ENCODE results near the gene MAPK9.
"Not testable (repeated sequence)": the region's sequence is repeated elsewhere in the genome, so short reads cannot be mapped to it uniquely, and the experiment has no call there.

The MAPK9 gene

DNA sequence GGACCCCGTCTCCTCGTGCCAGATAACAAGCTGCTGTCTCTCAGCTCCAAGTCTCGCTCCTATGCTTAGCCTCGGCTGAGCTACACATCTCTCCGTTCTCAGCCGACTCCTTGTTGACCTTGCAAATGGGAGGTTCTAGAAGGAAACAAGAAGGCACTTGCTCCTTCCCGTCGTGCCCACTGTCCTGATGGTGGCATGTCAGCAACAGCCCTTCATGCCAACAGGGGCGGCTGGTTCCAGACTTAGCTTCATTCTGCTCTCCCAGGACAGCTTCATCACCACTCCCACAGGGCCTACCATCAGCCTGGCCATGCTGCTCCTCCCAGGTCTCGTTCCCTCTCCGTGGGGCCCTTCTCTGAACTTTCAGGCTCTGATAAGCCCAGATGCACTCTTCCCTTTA lies 69.8 kb downstream of the MAPK9 start:
- no peak for DNase-seq

DNA sequence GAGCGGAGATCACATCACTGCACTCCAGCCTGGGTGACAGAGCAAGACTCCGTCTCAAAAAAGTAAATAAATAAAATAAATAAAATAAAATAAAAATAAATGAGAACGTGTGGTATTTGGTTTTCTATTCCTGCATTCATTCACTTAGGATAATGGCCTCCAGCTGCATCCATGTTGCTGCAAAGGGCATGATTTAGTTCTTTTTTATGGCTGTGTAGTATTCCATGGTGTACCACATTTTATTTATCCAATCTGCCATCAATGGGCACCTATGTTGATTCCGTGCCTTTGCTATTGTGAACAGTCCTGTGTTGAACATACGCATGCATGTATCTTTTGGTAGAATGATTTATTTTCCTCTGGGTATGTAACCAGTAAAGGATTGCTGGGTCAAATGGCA lies 74.1 kb downstream of the MAPK9 start:
- DNase-seq: no peak

DNA sequence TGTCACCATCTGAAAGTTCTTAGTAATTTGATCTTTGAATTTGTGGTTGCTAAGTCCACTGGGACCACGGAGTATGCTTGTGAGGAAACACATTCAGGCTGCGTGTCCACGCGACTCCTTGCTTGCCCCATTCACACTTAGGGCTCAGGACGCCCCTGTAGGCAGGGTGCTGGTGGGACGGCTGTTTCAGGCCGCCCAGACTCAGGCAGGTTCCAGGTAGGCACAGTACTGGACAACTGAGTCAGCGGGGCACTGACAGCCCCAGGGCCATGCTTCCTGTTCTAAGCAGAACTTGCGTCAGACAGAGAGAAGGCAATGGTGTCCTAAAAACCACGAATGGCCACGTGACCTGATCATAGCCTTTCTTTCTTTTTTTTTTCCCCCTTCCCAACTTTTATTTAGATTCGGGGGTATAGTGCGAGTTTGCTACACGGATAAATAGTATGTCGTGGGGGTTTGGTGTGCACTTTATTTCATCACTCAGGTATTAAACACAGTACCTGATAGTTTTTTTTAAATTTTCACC lies 75.2 kb downstream of the MAPK9 start:
- DNase-seq: no peak

DNA sequence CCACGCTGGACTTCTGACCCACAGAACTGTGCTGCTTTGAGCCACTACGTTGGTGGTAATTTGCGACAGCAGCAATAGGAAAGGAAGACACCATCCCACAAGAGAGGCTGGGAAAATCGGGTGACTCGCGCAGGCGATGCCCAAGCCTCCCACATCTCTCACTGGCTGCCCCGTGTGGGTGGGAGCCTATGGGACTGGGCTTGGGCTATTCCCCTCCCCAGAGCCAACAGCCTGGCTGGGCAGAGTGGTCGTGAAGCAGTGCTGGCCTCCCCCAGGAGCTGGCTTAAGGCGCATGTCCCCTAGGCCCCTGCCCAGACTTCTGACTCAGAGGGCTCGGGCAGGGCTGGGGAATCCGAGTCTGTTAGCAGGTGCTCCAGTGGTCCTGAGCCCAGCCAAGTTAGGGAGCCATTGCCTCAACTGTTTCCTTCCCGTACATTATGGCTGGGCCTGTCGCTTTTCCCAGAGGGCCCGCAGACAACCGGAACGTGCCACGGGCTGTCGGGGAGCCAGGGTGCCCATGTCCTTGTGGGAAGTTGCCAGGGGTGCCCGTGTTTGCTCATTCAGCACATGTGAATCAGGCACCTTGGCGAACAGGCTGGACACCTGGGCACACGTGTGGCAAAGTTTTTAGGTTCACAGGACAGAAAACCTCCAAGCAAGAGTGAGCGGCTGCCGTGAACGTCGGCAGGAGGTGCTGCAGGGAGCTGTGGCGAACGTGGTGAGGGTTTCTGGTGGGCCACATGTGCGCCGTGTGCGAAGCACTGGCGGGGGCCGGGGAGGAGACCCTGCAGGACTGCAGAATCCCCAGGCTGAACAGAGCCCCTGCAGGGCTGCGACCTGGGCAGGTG lies 75.9 kb downstream of the MAPK9 start:
- no peak for DNase-seq

DNA sequence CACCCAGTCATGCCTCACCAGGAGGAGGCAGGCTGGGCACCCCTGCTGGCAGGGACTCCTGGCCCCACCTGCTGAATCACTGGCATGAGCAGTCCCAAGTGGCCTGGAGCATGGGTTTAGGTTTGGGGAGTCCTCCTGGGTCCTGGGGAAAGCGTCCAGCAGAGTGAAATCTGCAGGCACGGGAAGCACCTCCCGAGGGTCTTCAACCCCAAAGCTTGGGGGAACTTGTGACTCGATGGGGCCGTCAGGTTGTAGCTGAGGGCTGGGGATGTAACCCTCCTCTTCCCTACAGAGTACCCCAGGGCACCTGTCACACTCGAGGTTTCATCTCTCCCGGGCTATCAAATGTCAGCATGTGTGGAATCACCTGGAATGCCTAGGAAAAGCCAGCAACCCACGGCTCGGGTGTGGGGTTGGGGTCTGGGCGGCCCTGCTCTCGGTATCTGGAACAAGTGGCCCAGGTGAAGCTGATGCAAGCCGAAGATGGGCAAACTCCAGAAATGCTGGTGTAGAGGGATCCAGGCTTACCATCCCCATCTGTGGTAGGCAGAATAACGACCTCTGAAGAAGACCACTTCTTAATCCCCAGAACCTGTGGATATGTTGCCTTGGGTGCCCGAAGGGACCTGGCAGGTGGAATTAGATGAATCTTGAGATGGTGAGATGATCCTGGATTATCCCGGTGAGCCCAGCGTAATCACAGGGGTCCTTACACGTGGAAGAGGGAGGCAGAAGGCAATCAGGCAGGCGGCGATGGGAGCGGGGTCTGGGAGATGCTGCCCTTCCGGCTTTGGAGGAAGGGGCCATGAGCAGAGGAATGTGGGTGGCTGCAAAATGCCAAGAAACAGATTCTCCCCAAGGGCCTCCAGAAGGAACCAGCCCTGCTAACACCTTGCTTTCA lies 76.8 kb downstream of the MAPK9 start:
- no peak for DNase-seq

DNA sequence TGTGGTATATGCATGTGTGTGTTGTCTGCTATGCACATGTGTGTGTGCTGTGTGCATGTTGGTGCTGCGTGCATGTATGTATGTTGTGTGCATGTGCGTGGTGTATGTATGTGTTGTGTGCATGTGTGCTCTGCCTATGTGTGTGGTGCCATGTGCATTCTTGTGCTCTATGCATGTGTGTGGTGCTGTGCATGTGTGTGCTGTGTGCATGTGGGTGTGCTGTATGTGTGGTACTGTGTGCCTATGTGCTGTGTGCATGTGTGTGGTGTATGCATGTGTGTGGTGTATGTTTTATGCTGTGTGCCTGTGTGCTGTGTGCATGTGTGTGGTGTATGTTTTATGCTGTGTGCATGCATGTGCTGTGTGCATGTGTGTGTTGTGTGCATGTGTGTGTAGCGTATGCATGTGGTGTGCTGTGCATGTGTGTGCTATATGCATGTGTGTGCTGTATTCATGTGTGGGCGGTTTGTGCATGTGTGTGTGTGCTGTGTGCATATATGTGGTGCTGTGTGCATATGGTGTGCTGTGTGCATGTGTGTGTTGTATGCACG lies 78.2 kb downstream of the MAPK9 start:
- DNase-seq: no peak

- no peak for DNase-seq
Measured at GRCh38 chr5:180213256-180213600, 78.7 kb downstream of the MAPK9 start.

DNA sequence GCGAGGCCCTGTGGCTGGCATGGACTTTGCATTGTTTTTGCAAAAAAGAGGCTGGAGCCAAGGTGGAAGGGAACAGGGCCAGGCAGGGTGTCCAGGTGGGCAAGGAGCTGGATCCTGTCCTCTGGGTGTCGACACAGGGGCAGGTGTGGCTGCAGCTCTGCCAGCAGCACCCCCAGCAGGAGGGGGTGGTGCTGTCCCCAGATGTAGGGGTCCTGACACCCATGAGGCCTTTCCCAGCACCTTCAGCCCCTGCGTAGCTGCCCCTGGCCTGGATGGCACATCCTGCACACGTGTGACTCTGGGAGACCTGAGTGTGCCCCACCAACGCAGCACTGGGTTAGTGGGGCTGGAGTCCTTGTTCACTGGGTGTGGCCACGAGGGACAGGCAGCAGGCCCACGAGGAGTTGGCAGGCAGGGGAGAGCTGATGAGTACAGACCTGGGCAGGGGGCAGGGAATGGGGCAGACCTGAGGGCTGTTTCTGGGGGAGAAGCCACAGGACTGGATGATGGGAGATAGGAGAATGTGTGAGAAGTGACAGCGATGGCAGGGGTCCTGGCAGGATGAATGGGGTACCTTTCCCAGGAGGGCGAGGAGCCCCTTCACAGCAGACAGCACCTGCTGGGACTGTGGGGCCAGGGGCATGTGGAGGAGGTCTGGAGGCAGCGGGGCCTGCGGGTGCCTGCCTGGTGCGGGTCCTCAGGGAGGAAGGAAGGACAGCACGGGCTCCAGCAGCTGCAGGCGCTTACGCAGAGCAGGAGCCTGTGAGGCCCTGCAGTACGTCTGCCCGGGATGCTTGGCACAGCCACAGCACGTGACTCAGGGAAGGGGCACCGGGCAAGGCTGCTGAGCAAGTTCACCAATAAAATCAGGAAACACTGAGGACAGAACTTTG lies 79.3 kb downstream of the MAPK9 start:
- no peak for DNase-seq

GRCh38 chr5:180211761-180212035 lies 80.2 kb downstream of the MAPK9 start:
- no peak for DNase-seq

DNA sequence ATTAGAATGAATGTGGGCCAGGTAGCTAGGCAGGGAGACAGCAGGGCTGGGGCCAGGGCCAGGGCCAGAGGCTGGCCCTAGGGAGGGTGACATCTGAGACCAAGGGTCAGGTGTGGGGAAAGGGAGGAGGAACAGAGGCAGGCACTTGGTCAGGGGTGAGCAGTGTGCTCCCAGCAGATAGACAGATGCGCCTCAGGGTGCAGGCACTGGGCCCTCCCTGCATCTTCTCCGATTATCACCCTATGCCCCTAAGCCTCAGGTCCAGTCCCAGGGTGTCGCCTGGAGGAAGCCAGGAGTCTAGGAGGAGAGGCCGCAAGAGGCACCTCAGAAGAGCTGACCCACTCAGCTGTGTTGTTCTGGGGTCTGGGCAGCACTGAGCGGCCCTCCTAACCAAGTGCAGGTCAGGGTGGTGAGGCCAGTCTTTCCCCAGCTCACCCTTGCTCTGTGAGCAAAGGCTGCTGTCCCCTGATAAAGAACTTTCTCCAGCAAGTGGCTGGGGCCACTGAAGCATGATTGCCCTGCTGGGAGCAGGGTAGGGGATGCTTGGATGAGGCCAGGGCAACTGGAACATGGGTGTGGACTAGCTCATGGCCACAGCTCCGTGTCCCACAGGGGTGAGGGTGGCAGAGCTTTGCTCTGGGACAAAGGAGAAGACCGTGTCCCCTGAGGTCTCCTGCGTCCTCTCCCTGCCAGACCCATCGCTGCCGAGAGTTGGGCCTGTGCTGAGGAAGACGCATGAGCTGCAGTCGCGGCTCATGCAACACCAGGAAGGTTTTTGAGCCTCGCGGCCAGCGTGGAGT lies 80.7 kb downstream of the MAPK9 start:
- no peak for DNase-seq

DNA sequence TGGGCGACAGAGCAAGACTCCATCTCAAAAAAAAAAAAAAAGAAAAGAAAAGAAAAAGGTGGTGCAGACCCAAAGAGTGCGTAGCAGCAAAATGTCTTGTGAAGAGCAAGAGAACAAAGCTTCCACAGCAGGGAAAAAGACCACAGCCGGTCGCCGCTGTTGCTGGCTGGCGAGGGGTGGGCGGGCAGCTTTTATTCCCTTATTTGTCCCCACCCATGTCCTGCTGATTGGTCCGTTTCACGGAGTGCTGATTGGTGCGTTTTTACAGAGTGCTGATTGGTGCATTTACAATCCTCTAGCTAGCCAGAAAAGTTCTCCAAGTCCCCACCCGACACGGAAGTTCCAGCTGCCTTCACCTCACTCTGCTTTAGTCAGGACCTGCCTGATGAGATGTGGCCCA lies 81.8 kb downstream of the MAPK9 start:
- not testable (repeated sequence) for DNase-seq

GRCh38 chr5:180209137-180209581 lies 82.7 kb downstream of the MAPK9 start, which contains the start of gene RASGEF1C:
TSS of gene RASGEF1C (minus strand) at chr5:180209211. CDS start at chr5:180138052, 71,159 bp downstream.
- peak; percentile 51 for DNase-seq

DNA sequence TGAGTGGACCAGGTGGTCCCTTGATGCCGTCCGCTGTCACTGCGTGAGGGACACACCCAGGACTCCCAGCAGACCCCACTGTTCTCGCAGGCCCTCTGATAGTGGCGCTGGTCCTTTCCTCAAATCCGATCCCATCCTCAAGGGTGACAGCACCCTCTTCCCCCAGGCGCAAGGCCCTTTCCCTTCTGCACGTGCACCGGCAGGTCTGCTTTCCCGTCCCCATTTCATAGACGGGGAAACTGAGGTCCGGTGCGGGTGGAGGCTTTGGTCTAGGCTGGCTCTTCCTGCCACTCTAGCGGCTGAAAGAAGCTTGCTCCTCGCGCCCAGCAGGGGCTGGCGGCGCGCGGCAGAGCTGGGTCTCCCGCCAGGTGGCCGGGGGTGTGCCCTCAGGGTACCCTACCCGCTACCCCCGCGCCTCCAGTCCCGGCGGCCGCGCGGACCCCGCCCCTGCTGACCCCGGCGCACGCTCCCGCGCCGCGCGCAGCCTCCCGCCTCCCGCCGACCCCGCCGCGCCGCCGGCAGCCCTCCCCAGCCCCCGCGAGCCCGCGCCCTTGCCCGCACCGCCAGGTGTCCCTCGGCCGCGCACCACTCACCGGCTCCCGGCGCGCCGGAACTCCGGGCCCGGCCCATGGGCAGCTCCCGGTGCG lies 83.3 kb downstream of the MAPK9 start:
- no peak for DNase-seq

GRCh38 chr5:180208038-180208434 lies 83.8 kb downstream of the MAPK9 start:
- DNase-seq: no peak

- DNase-seq: no peak
Measured at GRCh38 chr5:180207593-180207992, 84.3 kb downstream of the MAPK9 start.

DNA sequence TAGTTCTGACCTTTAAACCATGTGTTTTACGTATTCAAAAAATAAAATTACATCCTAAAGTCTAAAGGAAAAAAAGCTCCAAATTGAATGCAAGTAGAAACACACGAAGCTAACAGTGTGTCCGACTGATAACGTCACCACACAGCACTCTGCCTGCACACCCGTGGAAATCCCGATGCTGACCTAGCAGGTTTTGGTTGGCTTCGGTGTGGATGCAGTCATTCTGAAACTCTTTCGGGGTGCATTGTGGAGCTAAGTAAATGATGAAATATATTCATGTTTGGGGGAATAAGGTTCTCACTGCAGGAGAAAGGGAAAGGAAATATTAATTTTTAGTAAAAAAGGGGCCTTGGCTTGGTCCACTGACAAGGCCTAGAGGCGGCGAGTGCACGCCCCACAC lies 84.9 kb downstream of the MAPK9 start:
- DNase-seq: no peak

- no peak for DNase-seq
Measured at GRCh38 chr5:180205916-180206315, 86.0 kb downstream of the MAPK9 start.

DNA sequence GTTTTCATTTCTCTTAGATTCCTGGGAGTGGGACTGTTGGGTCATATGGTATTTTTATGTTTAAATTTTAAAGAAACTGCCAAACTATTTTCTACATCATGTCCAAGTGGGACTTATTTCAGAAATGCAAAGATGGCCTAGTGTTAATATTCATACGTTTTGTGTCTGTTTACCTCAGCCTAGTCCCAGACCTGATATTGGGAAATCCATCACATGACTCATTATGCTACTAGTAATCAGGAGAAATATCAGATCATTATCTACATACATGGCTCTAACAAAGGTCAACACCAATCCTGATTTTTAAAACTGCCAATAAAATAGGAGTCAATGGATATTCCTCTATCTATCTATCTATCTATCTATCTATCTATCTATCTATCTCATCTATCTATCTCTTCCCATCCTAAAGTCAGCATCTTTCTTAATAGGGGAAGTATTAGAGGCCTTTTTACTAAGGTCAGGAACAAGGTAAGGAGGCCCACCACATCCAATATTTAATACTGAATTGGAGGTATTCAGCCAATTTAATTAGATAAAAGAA lies 87.5 kb downstream of the MAPK9 start:
- no peak for DNase-seq

GRCh38 chr5:180202939-180203573 lies 88.8 kb downstream of the MAPK9 start:
- no peak for DNase-seq
